H1 (cell line): Measurements from ENCODE around the gene TGM6. TPM values are rescaled to one million over a fixed set of nuclear protein-coding genes. Genes with fewer than 3 reads are reported as not detected.
A peak's percentile ranks its signal among the peaks of the same experiment; 100 is the strongest.

Source experiments
- CTCF ChIA-PET: fragments of 300-600 bp; sonication (Branson Sonifier 250); formaldehyde crosslinking; loops from one replicate; lab custom pipeline; 2021; ENCODE audit not compliant: partially characterized antibody; lab: Charles Lee
- POLR2A ChIA-PET: fragments of 300-600 bp; sonication (Branson Sonifier 250); formaldehyde crosslinking; loops from one replicate; lab custom pipeline; 2021; ENCODE audit warnings: inconsistent platforms; ENCODE audit not compliant: partially characterized antibody; lab: Charles Lee
- DNase-seq, 2 experiments: peaks; one replicate each; pipeline versions ENCODE4 v3.0.0 to v3.0.0-alpha.2; 2010 to 2022; ENCODE audit warnings: low spot score in 2 of 2, low read depth in 1 of 2, mixed read lengths in 1 of 2
- FAIRE-seq: peaks from 2 replicates; lab custom pipeline; 2011; peaks lifted over from hg19 to GRCh38; lab: Jason Lieb, UNC
- H2AFZ ChIP-seq: 2 replicates; pipeline ENCODE4 v1.8.1; 2012; ENCODE audit warnings: low read length, inconsistent platforms
- H2AK5ac ChIP-seq: 2 replicates; pipeline ENCODE4 v1.6.1; 2013; ENCODE audit warnings: low read depth, low read length
- H2BK120ac ChIP-seq: replicated peaks from 2 replicates; pipeline ENCODE3; 2013; ENCODE audit warnings: low read depth, low read length, inconsistent platforms
- H2BK12ac ChIP-seq: 2 replicates; pipeline ENCODE4 v1.6.1; 2013; ENCODE audit warnings: low read depth, low read length
- H2BK15ac ChIP-seq: 2 replicates; pipeline ENCODE4 v1.6.1; 2013; ENCODE audit warnings: low read length
- H2BK20ac ChIP-seq: 2 replicates; pipeline ENCODE4 v1.6.1; 2013; ENCODE audit warnings: low read length
- H2BK5ac ChIP-seq: 2 replicates; pipeline ENCODE4 v1.6.1; 2013; ENCODE audit warnings: low read depth, low read length
- H3K14ac ChIP-seq: 2 replicates; pipeline ENCODE4 v1.6.1; 2013; ENCODE audit warnings: inconsistent platforms; ENCODE audit not compliant: insufficient read length
- H3K18ac ChIP-seq: 2 replicates; pipeline ENCODE4 v1.6.1; 2013; ENCODE audit warnings: low read length; ENCODE audit errors: extremely low read depth
- H3K23ac ChIP-seq: 2 replicates; pipeline ENCODE4 v1.6.1; 2013; ENCODE audit warnings: inconsistent platforms; ENCODE audit not compliant: insufficient read length
- H3K23me2 ChIP-seq: 2 replicates; pipeline ENCODE4 v1.6.1; 2013; ENCODE audit warnings: low read depth, low read length
- H3K27ac ChIP-seq: 2 replicates; pipeline ENCODE4 v1.6.1; 2011; ENCODE audit warnings: low read depth, low read length, inconsistent platforms
- H3K27me3 ChIP-seq, 4 experiments: replicated peaks in 1 of 4; 1 replicate in 1 of 4; 2 replicates in 3 of 4; pipeline versions ENCODE4 v1.6.1 to v1.8.1; 2011 to 2013; ENCODE audit warnings: low read length in 3 of 4, mild to moderate bottlenecking in 3 of 4, inconsistent platforms in 2 of 4, mixed read lengths in 2 of 4, moderate library complexity in 1 of 4; ENCODE audit not compliant: control insufficient read depth in 3 of 4, insufficient read depth in 3 of 4; ENCODE audit errors: extremely low read depth in 1 of 4
- H3K36me3 ChIP-seq, 4 experiments: 2 replicates each; pipeline versions ENCODE4 v1.6.1 to v1.8.1; 2011 to 2013; ENCODE audit warnings: mild to moderate bottlenecking in 4 of 4, low read length in 3 of 4, moderate library complexity in 2 of 4, control low read depth in 1 of 4, inconsistent platforms in 1 of 4; ENCODE audit not compliant: insufficient read depth in 4 of 4, control insufficient read depth in 2 of 4
- H3K4ac ChIP-seq: replicated peaks from 2 replicates; pipeline ENCODE3; 2013; ENCODE audit warnings: low read length, low read depth, mixed read lengths, inconsistent platforms; ENCODE audit not compliant: insufficient read length
- H3K4me1 ChIP-seq, 4 experiments: replicated peaks in 1 of 4; 1 replicate in 1 of 4; 2 replicates in 3 of 4; pipeline versions ENCODE4 v1.6.1 to v1.8.1; 2011 to 2013; ENCODE audit warnings: low read length in 3 of 4, inconsistent platforms in 2 of 4, mixed read lengths in 1 of 4; ENCODE audit not compliant: insufficient read depth in 4 of 4, control insufficient read depth in 3 of 4
- H3K4me2 ChIP-seq, 2 experiments: 2 replicates each; pipeline versions ENCODE4 v1.6.1 to v1.8.1; 2011 to 2013; ENCODE audit warnings: low read depth in 2 of 2, low read length in 2 of 2, control low read depth in 1 of 2, inconsistent platforms in 1 of 2, mild to moderate bottlenecking in 1 of 2; ENCODE audit not compliant: insufficient read depth in 1 of 2
- H3K4me3 ChIP-seq, 4 experiments: fragments of 200-600, 300-600 bp in 1 of 4; sonication (generic), shearing (Covaris generic), sonication (Bioruptor Twin) in 1 of 4; 2 replicates each; pipeline versions ENCODE4 v1.5.1 to v1.8.1; 2011 to 2016; ENCODE audit warnings: low read length in 4 of 4, low read depth in 3 of 4, control low read depth in 2 of 4, inconsistent platforms in 2 of 4, mild to moderate bottlenecking in 2 of 4, mixed read lengths in 1 of 4, moderate library complexity in 1 of 4; ENCODE audit not compliant: insufficient read depth in 2 of 4; ENCODE audit errors: extremely low read depth in 1 of 4
- H3K56ac ChIP-seq: replicated peaks from 2 replicates; pipeline ENCODE3; 2013; ENCODE audit warnings: low read depth, mild to moderate bottlenecking, mixed read lengths, low read length, inconsistent platforms; ENCODE audit not compliant: insufficient read length
- H3K79me1 ChIP-seq: 2 replicates; pipeline ENCODE4 v1.6.1; 2013; ENCODE audit warnings: low read depth, low read length, control low read depth
- H3K79me2 ChIP-seq, 2 experiments: 2 replicates each; pipeline versions ENCODE4 v1.6.1 to v1.8.1; 2012 to 2013; ENCODE audit warnings: low read length in 2 of 2, mild to moderate bottlenecking in 2 of 2, inconsistent platforms in 1 of 2; ENCODE audit not compliant: insufficient read depth in 2 of 2, control insufficient read depth in 1 of 2
- H3K9ac ChIP-seq, 4 experiments: replicated peaks in 1 of 4; 1 replicate in 1 of 4; 2 replicates in 3 of 4; pipeline versions ENCODE4 v1.6.1 to v1.8.1; 2011 to 2013; ENCODE audit warnings: low read depth in 3 of 4, low read length in 3 of 4, control low read depth in 2 of 4, mild to moderate bottlenecking in 2 of 4, moderate library complexity in 2 of 4, inconsistent platforms in 1 of 4; ENCODE audit errors: extremely low read depth in 1 of 4
- H3K9me3 ChIP-seq, 2 experiments: 2 replicates each; pipeline versions ENCODE4 v1.6.1 to v1.8.1; 2012 to 2013; ENCODE audit warnings: mild to moderate bottlenecking in 2 of 2, moderate library complexity in 2 of 2, control low read depth in 1 of 2, inconsistent platforms in 1 of 2, low read depth in 1 of 2, low read length in 1 of 2, mixed read lengths in 1 of 2; ENCODE audit not compliant: insufficient read depth in 2 of 2
- H4K20me1 ChIP-seq, 2 experiments: replicated peaks in 1 of 2; 2 replicates each; pipeline versions ENCODE3 to v1.8.1; 2011 to 2013; ENCODE audit warnings: inconsistent platforms in 2 of 2, low read length in 2 of 2, mild to moderate bottlenecking in 1 of 2; ENCODE audit not compliant: insufficient read depth in 2 of 2, control insufficient read depth in 1 of 2
- H4K5ac ChIP-seq: 2 replicates; pipeline ENCODE4 v1.6.1; 2013; ENCODE audit warnings: low read length, low read depth, mixed read lengths, inconsistent platforms; ENCODE audit not compliant: insufficient read length
- H4K8ac ChIP-seq: 2 replicates; pipeline ENCODE4 v1.8.0; 2013; ENCODE audit warnings: mild to moderate bottlenecking, moderate library complexity, low read length, inconsistent platforms; ENCODE audit not compliant: insufficient read depth; ENCODE audit errors: extremely low read depth
- H4K91ac ChIP-seq: replicated peaks from 2 replicates; pipeline ENCODE3; 2013; ENCODE audit warnings: low read length, mixed read lengths, inconsistent platforms; ENCODE audit not compliant: insufficient read length
- BACH1 ChIP-seq: IDR thresholded peaks from 2 replicates; pipeline ENCODE4 v1.6.1; 2012; ENCODE audit warnings: low read length, improper control_type of control experiment
- SP2 ChIP-seq: IDR thresholded peaks from 2 replicates; pipeline ENCODE4 v1.6.1; 2012; ENCODE audit warnings: mild to moderate bottlenecking, low read length, inconsistent platforms
- WGBS, 2 experiments: shearing (Covaris generic) in 1 of 2; methylation state at CpG; one replicate each; pipeline versions ENCODE4 v1.1.6 to v1.1.7; 2013 to 2015; ENCODE audit warnings: low lambda C conversion rate in 2 of 2, mixed read lengths in 2 of 2, inconsistent platforms in 1 of 2, low coverage in 1 of 2, missing lambda C conversion rate in 1 of 2; ENCODE audit not compliant: insufficient replicate concordance in 2 of 2, insufficient coverage in 1 of 2, insufficient read length in 1 of 2; ENCODE audit errors: extremely low coverage in 1 of 2, missing lambda C conversion rate in 1 of 2; 5-methylcytosine and 5-hydroxymethylcytosine counted together
- polyA plus RNA-seq, 7 experiments: library from polyadenylated mRNA; depleted of rRNA in 3 of 7; stranded (reverse) in 5 of 7; unstranded in 2 of 7; fragments of >200 nt in 5 of 7; fragments of 200-250 nt in 2 of 7; gene quantifications; 1 replicate in 5 of 7; 2 replicates in 1 of 7; 4 replicates in 1 of 7; pipeline versions ENCODE4 v1.2.1 to v1.2.3, GENCODE V29; 2011 to 2013; ENCODE audit warnings: missing spikeins in 2 of 7, mixed read lengths in 2 of 7
- total RNA-seq: library from RNA; stranded (reverse); fragmentation: NEBNext Ultra II Directional; extraction: Animal tissue kit (Norgen Biotek cat#: 25700); gene quantifications from 2 replicates; pipeline ENCODE4 v1.2.1, GENCODE V29; 2021

TGM6 gene
- total and polyA plus RNA-seq, 2 of the 8 experiments (the other 6 are each of a cell fraction or from before 2014, with no cell fraction given) = 0.03 TPM; not detected in 1

- 90% methylated on average over 4 of the region's 4 CpGs; no CpG with 5 or more reads in 1 of the 2 experiments for whole genome bisulfite sequencing, 2 experiments
- no peak for TF ChIP-seq BACH1
- TF ChIP-seq SP2 = no peak
These were observed 44.2 kb upstream of the TGM6 start for GRCh38 chr20:2336471-2336870.

More at GRCh38 chr20:2336471-2336870, 44.2 kb upstream of the TGM6 start:
- ChIA-PET CTCF (interaction anchor here (0.8 kb wide), 1 partner anchor 129 kb away, joined by 3 read pairs; no protein-coding TSS in a partner anchor), POLR2A (no interaction called here)
- Histone ChIP-seq H2BK120ac (no peak overlapping the region), H3K4me1 (no peaks in the 10 kb centered on the region), H3K18ac (no peak overlapping the region), H4K8ac (no peak overlapping the region; the same call in 1 of the 2 replicates), H3K9ac (no peak overlapping the region), H2BK12ac (no peak overlapping the region), H3K27ac (no peak overlapping the region), H2AK5ac (no peak overlapping the region), H2AFZ (no peak overlapping the region), H3K14ac (no peak overlapping the region), H4K91ac (no peak overlapping the region), H3K27me3 (no peaks in the 10 kb centered on the region), H3K23ac (no peak overlapping the region), H3K4me3 (no peak overlapping the region), H4K5ac (no peak overlapping the region), H3K23me2 (no peaks in the 10 kb centered on the region), H3K79me2 (no peaks in the 10 kb centered on the region), H2BK15ac (no peak overlapping the region), H3K4ac (no peak overlapping the region), H3K36me3 (no peaks in the 10 kb centered on the region), H3K4me2 (no peak overlapping the region), H3K79me1 (no peaks in the 10 kb centered on the region), H2BK5ac (no peak overlapping the region), H4K20me1 (no peaks in the 10 kb centered on the region), H2BK20ac (no peak overlapping the region), H3K56ac (no peak overlapping the region), H3K9me3 (no peaks in the 10 kb centered on the region)
- no peak for FAIRE-seq
- DNase-seq = peak in 1 of 2 experiments; percentile 16
